ENCODE data around the gene MSL3B.

MSL3B gene

GRCh38 chr2:233824373-233824772, 43.8 kb downstream of the MSL3B start:
- Histone ChIP-seq H3K36me3 (no peaks in the 10 kb centered on the region), H3K27me3 (replicated peaks; ENCODE audit: insufficient read depth) (no peaks in the 10 kb centered on the region), H3K27ac (no peak overlapping the region), H3K4me3 (no peak overlapping the region), H3K9me3 (no peaks in the 10 kb centered on the region), H3K4me1 (replicated peaks) (no peaks in the 10 kb centered on the region)
- intact Hi-C loops (cut with DNase I), result no loop called here
- WGBS, result 70% methylated on average over 7 of the region's 7 CpGs
- no peak for DNase-seq (ENCODE audit: low spot score)
- TF ChIP-seq CTCF (IDR thresholded peaks at IDR 0.05), result no peak
- TF ChIP-seq POLR2A (IDR thresholded peaks at IDR 0.05), result no peak
- TF ChIP-seq POLR2AphosphoS5 (IDR thresholded peaks at IDR 0.05), result no peak

DNA sequence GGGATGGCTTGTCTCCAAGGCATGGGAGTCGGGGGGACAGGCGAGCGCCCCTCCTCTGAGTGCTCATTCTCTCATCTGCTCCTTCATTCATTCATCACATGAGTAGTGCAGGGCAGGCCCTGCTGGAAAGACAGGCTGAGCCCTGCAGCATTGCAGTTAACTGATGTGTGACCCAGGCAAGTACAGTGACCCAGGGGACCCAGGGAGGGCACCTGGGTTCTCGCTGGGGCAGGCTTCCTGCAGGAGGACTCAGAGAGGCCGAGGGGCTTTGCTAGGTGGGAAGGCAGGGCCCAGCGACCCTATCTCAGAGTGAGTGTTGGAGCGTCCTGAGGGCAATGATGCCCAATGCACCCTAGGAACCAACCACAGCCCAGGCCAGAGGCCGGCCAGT, 44.5 kb downstream of the MSL3B start:
- DNase-seq (ENCODE audit: low spot score), result no peak
- Histone ChIP-seq H3K27me3 (replicated peaks; ENCODE audit: insufficient read depth) (no peaks in the 10 kb centered on the region), H3K36me3 (no peaks in the 10 kb centered on the region), H3K4me3 (no peak overlapping the region), H3K9me3 (no peaks in the 10 kb centered on the region), H3K4me1 (replicated peaks) (no peaks in the 10 kb centered on the region), H3K27ac (no peak overlapping the region)
- TF ChIP-seq CTCF (IDR thresholded peaks at IDR 0.05) (no peak), POLR2A (IDR thresholded peaks at IDR 0.05) (no peak), POLR2AphosphoS5 (IDR thresholded peaks at IDR 0.05) (no peak)
- intact Hi-C loops (cut with DNase I), result no loop called here
- 89% methylated on average over 8 of the region's 8 CpGs for WGBS

- H3K4me1 ChIP-seq (replicated peaks), result no peaks in the 10 kb centered on the region
- DNase-seq (ENCODE audit: low spot score), result no peak
Observed at GRCh38 chr2:233822781-233823730, 45.1 kb downstream of the MSL3B start.

DNA sequence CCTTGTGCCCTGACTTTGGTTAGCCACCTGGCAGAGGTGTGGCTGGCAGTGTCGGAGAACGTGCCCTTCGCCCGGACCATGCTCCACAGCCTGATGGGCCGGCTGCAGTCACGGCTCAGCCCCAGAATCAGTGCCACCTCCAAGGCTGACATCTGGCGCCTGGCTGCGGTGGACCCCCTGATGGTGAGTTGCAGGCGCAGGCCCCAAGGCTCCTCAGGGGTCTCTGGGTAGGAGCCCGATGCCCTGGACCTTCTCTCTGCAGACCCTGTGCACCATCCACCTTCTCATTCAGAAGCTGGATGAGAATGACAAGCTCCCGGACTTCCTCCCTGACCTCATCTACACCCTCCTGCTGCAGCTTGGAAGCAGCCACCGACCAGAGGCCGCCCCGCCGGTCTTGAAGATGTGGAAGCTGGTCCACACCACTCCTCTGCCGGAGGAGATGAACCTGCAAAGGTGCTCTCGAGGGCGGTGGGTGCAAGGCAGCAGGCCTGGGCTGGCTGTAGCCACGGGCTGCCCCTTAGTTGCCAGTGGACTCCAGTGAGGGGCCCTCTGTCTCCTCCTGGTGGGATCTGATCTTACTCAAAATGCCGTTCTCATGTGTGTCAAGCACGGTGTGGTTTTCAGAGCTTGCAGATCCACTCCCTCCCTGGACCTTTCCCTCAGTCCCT, 46.0 kb downstream of the MSL3B start:
- intact Hi-C loops (cut with DNase I), result no loop called here
- no peaks in the 10 kb centered on the region for H3K36me3 ChIP-seq
- H3K27me3 ChIP-seq (replicated peaks; ENCODE audit: insufficient read depth), result no peaks in the 10 kb centered on the region
- no peak for DNase-seq (ENCODE audit: low spot score)
- TF ChIP-seq POLR2A (IDR thresholded peaks at IDR 0.05), result no peak
- TF ChIP-seq POLR2AphosphoS5 (IDR thresholded peaks at IDR 0.05), result no peak
- TF ChIP-seq CTCF (IDR thresholded peaks at IDR 0.05), result no peak
- no peak overlapping the region for H3K4me3 ChIP-seq
- no peaks in the 10 kb centered on the region for H3K9me3 ChIP-seq
- H3K27ac ChIP-seq, result no peak overlapping the region
- H3K4me1 ChIP-seq (replicated peaks), result no peaks in the 10 kb centered on the region
- 93% methylated on average over 21 of the region's 21 CpGs for WGBS

More at GRCh38 chr2:233822781-233823730, 45.1 kb downstream of the MSL3B start:
- H3K27me3 ChIP-seq (replicated peaks; ENCODE audit: insufficient read depth), result no peaks in the 10 kb centered on the region
- 81% methylated on average over 25 of the region's 25 CpGs for WGBS
- TF ChIP-seq CTCF (IDR thresholded peaks at IDR 0.05) (no peak), POLR2A (IDR thresholded peaks at IDR 0.05) (no peak), POLR2AphosphoS5 (IDR thresholded peaks at IDR 0.05) (no peak)
- no peaks in the 10 kb centered on the region for H3K9me3 ChIP-seq
- no peak overlapping the region for H3K27ac ChIP-seq
- intact Hi-C loops (cut with DNase I), result no loop called here
- H3K36me3 ChIP-seq, result no peaks in the 10 kb centered on the region
- no peak overlapping the region for H3K4me3 ChIP-seq
